GM20000 (cell line): ENCODE results near the gene SMURF1.

Experiments used
- DNase-seq: peaks from one replicate; pipeline ENCODE4 v3.0.0; 2012; ENCODE audit warnings: low spot score
- CTCF ChIP-seq: IDR thresholded peaks from 2 replicates; pipeline ENCODE4 v1.5.1; 2012; ENCODE audit warnings: mild to moderate bottlenecking, control low read depth; ENCODE audit errors: extremely low read depth, missing control alignments

The SMURF1 gene

GRCh38 chr7:99086944-99087343 is 57.0 kb downstream of the SMURF1 start:
- TF ChIP-seq CTCF: no peak
- no peak for DNase-seq

DNA sequence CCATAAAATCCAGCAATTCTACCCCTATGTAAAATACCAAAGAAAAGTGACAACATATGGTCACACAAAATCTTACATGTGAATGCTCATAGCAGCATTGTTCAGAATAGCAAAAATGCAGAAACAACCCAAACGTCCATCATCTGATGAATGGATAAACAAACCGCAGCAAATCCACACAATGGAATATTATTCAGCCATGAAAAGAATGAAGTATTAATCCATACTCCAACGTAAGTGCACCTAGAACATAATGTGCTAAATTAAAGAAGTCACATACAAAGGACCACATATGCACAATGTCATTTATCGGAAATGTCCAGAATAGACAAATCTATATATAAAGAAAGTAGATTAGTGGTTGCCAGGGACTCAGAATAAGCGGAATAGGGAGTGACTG is 57.4 kb downstream of the SMURF1 start:
- DNase-seq: no peak

GRCh38 chr7:99083733-99084132 is 60.2 kb downstream of the SMURF1 start:
- no peak for TF ChIP-seq CTCF
- DNase-seq: no peak

More for the DNA sequence above, 57.4 kb downstream of the SMURF1 start:
- TF ChIP-seq CTCF: no peak

- no peak for TF ChIP-seq CTCF
- DNase-seq: no peak
Observed at GRCh38 chr7:99083068-99083651, 60.7 kb downstream of the SMURF1 start.

DNA sequence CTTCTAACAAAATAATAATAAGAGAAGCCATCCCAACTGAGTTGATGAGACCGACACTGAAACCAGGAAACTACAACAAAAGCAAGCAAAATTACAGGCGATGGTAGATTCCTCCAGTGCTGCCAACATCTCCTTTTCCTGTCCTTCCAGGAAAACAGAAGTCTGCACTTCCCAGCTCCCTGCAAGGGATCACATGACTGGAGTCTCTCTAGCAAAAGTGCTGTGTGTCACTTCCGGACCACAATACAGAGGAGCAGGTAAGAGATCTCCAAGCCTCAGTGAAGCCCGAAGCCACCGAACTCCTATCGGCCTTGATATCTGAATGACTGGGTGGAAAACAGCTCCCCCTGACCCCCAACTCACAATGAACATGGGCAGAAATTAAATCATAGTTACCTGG is 63.2 kb downstream of the SMURF1 start:
- no peak for TF ChIP-seq CTCF
- DNase-seq: no peak

DNA sequence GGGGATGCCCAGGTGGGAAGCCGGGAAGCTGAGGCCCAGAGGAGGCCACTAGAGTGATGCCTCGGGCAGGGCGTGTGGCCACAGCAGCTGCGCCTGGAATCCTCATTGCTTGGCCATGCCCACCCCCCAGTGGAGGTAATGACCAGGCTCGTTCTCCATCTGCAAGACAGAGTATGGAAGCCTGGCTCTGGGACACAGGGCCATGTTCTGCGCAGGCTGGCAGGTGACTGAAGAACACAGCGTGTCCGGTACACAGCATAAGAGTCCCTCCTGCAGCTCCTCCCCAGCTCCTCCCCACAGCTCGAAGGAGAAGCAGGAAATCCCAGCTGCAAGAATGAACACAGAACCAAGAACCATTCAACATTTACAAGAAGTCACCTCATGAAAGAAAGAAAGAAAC is 64.8 kb downstream of the SMURF1 start:
- TF ChIP-seq CTCF: no peak
- DNase-seq: peak; percentile 31

- no peak for TF ChIP-seq CTCF
- DNase-seq: no peak
Observed at GRCh38 chr7:99078416-99078815, 65.5 kb downstream of the SMURF1 start.
